ENCODE data around the gene CDC42SE1. TPM values are rescaled to one million over a fixed set of nuclear protein-coding genes. Genes with fewer than 3 reads are reported as not detected.

Gene CDC42SE1
- total and polyA plus RNA-seq, 9 of the 15 experiments (the other 6 are each of a cell fraction or from before 2014, with no cell fraction given): 78.1 to 189 (median 114) TPM

DNA sequence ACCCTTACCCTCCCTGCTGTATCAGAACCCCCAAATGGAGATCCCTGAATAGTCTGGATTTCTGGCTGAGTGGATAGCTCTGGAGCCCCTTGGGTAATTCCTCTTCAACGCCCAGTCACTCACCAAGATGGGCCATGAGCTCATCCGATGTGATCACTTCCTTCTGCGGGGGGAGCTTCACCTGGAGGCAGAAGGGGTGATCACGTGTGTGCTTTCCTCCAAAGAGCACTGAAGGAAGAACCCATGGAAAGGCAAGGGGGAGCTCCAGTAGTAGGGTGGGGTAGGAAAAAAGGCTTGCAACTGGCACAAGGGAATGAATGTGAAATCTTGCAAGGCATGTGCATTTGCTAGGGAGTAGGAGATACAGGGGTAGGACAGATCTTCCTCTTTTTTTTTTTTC is 57.8 kb downstream of the CDC42SE1 start (continued):
- TF ChIP-seq, protein P1, sequence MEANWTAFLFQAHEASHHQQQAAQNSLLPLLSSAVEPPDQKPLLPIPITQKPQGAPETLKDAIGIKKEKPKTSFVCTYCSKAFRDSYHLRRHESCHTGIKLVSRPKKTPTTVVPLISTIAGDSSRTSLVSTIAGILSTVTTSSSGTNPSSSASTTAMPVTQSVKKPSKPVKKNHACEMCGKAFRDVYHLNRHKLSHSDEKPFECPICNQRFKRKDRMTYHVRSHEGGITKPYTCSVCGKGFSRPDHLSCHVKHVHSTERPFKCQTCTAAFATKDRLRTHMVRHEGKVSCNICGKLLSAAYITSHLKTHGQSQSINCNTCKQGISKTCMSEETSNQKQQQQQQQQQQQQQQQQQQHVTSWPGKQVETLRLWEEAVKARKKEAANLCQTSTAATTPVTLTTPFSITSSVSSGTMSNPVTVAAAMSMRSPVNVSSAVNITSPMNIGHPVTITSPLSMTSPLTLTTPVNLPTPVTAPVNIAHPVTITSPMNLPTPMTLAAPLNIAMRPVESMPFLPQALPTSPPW (CRISPR knock-in tag; IDR thresholded peaks at IDR 0.05): peak; percentile 91
- no peak for TF ChIP-seq SMARCC2 (IDR thresholded peaks at IDR 0.05; ENCODE audit: low read depth)
- no peak for TF ChIP-seq ZNF217 (CRISPR knock-in tag; IDR thresholded peaks at IDR 0.05)
- TF ChIP-seq, protein P2, sequence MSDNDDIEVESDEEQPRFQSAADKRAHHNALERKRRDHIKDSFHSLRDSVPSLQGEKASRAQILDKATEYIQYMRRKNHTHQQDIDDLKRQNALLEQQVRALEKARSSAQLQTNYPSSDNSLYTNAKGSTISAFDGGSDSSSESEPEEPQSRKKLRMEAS (CRISPR knock-in tag; IDR thresholded peaks at IDR 0.05): 0 out of 2 replicates have a peak, but pooled peaks have one; percentile 22
- TF ChIP-seq ZNF23 (CRISPR knock-in tag; IDR thresholded peaks at IDR 0.05): no peak
- TF ChIP-seq FOSL1 (tag; conservative IDR thresholded peaks at IDR 0.05): 0 out of 2 replicates have a peak, but pooled peaks have one; percentile 54
- TF ChIP-seq NEUROD1 (IDR thresholded peaks at IDR 0.05; ENCODE audit: borderline replicate concordance, low read depth, low read length, partially characterized antibody): peak; percentile 29
- no peak for TF ChIP-seq RBM15 (IDR thresholded peaks at IDR 0.05; ENCODE audit: insufficient read depth, low read length)
- TF ChIP-seq COPS2 (conservative IDR thresholded peaks at IDR 0.05): no peak
- no peak for TF ChIP-seq E2F3 (CRISPR knock-in tag; IDR thresholded peaks at IDR 0.05)
- TF ChIP-seq PHB2 (IDR thresholded peaks at IDR 0.05; ENCODE audit: low read depth): no peak
- TF ChIP-seq GABPA (tag; conservative IDR thresholded peaks at IDR 0.05; ENCODE audit: low read depth): peak; percentile 67
- TF ChIP-seq, protein P3, sequence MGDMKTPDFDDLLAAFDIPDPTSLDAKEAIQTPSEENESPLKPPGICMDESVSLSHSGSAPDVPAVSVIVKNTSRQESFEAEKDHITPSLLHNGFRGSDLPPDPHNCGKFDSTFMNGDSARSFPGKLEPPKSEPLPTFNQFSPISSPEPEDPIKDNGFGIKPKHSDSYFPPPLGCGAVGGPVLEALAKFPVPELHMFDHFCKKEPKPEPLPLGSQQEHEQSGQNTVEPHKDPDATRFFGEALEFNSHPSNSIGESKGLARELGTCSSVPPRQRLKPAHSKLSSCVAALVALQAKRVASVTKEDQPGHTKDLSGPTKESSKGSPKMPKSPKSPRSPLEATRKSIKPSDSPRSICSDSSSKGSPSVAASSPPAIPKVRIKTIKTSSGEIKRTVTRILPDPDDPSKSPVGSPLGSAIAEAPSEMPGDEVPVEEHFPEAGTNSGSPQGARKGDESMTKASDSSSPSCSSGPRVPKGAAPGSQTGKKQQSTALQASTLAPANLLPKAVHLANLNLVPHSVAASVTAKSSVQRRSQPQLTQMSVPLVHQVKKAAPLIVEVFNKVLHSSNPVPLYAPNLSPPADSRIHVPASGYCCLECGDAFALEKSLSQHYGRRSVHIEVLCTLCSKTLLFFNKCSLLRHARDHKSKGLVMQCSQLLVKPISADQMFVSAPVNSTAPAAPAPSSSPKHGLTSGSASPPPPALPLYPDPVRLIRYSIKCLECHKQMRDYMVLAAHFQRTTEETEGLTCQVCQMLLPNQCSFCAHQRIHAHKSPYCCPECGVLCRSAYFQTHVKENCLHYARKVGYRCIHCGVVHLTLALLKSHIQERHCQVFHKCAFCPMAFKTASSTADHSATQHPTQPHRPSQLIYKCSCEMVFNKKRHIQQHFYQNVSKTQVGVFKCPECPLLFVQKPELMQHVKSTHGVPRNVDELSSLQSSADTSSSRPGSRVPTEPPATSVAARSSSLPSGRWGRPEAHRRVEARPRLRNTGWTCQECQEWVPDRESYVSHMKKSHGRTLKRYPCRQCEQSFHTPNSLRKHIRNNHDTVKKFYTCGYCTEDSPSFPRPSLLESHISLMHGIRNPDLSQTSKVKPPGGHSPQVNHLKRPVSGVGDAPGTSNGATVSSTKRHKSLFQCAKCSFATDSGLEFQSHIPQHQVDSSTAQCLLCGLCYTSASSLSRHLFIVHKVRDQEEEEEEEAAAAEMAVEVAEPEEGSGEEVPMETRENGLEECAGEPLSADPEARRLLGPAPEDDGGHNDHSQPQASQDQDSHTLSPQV (IDR thresholded peaks at IDR 0.05): peak; percentile 44; the same call in 1 of the 2 replicates
- 0 out of 2 replicates have a peak, but pooled peaks have one; percentile 53 for TF ChIP-seq TCF7L2 (IDR thresholded peaks at IDR 0.05; ENCODE audit: low read depth, low read length)
- no peak for TF ChIP-seq TGIF2 (CRISPR knock-in tag; IDR thresholded peaks at IDR 0.05)

Data from K562 (cell line).